NCI-H2196 treated with DMSO at 0.1 percent for 48 hours (cell line): ENCODE measurements around the gene RHO.
"Not testable (repeated sequence)": the region's sequence is repeated elsewhere in the genome, so short reads cannot be mapped to it uniquely, and the experiment has no call there.

ENCODE experiments used
- DNase-seq: peaks from one replicate; lab custom pipeline; 2025; ENCODE audit not compliant: unreplicated experiment; lab: John Stamatoyannopoulos, UW

Gene RHO

DNA sequence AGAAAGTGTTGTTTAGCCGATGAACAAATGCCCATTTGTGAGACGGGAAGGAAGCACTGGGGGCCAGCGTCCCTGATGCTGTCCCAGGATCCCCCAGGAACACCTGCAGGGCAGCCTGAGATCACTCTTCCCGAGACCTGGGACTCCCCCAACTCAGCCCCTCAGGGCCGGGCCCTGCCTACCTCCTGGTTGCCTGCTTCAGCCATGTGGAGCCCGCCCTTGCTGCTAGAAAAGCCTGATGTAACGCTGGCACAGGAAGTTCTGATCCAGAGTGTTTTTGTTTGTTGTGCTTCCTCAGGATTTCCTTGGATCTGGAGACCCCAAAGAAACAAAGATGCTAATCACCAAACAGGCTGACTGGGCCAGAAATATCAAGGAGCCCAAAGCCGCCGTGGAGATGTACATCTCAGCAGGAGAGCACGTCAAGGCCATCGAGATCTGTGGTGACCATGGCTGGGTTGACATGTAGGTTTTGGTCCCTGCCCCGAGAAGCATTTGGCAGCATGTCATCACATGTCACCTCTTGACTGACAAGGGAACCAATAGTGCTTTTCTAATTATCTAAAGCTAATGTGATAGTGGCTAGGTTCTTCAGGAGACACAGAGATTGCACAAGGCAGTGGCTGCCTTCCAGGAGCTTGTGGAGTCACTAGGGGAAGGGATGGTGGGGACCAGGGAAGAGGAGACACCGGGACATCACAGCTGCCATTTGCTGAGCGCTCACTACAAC lies 28.7 kb upstream of the RHO start:
- not testable (repeated sequence) for DNase-seq

DNA sequence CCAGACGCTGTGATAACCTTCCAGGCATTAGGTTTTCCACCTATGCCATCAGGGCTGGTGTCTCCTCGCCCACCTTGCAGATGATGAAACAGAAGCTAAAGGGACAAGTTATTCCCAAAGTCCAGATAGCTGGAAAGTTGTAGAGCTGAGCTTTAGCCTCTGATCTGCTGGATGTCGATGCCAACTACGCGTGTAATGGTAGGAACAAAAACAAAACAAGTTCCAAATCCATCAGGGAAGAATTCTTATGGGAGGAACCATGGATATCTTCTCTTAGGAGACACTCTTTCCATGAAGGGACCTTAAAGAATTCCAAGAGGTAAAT lies 28.1 kb upstream of the RHO start:
- DNase-seq, result no peak

DNA sequence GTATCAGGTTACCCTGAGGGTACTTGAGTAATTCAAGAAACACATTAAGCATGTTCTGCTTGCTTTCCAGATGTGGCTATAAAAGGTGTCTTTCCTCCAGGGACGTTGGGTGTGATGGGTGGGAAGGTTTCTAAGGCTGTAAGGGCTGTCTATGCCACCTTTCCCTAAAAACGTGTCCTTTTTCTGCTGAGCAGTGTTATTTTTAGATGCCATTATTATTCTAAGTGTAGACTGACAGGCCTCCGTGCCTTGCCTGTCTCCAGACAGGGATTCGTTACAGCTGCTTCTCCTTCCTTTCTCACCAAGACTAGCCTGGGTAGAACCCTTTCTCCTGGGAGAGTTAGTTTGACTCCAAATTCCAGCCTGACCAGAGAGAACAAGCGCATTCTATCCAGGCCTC lies 26.8 kb upstream of the RHO start:
- DNase-seq, result no peak

DNA sequence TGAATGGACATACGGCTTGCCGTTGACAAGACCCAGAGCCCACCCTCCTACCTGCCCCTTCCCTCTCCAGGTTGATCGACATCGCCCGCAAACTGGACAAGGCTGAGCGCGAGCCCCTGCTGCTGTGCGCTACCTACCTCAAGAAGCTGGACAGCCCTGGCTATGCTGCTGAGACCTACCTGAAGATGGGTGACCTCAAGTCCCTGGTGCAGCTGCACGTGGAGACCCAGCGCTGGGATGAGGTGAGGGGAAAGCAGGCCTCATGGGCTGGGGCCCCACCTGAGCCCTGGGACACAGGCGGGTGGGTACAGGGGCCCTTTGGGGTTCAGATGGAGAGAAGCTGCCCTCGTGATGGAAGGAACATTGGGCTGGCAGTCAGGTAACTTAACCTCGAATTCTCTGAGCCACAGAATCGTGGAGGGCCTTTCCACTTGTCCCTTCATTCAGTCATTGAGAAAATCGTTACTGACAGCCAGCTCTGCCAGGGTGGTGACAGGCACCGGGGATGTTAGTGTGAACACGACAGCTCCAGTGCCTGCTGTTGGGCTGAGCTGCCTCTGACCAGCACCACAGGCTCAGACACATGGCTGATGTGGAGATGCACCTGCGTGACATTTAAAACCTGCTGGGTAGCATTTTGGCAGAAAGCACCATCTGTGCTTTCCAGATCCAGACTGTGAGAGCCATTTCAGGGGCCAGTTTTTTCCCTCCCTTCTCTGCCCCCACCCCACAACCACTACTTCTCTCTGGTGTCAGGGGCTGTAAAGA lies 25.6 kb upstream of the RHO start:
- peak; percentile 45 for DNase-seq

DNA sequence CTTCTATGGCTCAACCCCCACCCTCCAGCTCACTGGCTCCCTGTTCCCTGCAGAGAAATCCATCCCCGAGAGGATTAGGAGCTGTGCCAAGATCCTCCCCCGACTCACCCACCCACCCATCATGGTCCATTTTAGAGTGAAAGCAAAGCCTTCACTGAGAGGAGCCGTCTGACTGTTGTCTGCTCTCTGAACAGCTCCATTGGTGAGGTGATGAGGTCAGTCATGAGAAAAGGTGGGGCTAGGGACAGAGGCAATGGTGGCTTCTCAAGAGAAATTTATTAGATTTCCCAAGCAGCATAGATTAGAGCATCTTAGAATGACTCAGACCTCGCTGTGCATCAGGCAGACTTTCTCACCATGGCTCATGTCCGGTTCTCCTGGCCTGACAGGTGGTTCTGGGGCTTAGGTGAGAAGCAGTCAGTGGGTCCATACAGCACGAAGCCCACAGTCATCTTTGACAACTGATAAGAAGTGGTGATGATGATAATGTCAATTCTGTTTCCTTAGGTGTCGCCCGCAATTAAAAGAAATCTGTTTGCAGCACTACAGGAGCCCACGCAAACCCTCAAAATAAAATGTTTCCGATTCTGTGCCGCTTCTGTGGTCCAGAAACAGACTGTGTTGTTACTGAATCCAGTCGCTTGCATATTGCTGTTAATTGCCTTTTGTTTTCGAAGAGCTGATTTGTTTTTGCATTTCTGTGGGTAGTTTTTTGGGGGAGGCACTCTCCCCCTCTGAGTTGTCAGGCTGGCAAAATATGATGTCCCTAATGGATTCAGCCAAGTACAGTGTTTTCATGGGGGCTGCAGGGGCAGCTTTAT lies 24.8 kb upstream of the RHO start:
- peak; percentile 45 for DNase-seq

DNA sequence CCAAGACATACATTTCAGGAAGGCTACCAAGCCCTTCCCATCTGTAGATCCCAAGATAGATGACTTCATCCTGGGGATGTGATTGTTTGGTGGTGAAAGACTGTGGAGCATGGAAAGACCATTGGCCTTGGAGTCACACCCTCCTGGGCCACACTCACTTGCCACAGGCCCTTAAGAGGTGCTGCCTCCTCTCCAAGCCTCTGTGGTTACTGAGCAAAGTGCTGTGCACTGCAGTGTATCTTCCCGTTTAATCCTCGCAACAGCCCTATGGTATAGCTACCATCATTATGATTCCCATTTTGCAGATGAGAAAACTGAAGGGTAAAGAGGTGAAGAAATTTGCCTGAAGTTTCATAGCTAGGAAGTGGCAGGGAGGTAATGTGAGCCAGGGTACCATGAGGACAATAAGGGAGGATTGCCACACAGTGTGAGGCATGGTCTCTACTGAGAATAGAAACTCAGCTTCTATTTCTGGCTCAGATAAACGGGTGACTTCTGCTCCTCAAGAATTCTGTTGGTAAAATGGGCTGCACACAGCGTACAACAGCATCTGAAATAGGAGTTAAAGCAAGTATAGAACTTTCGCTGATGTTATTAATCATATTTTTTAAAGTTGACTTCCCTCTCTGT lies 23.9 kb upstream of the RHO start:
- DNase-seq, result no peak

DNA sequence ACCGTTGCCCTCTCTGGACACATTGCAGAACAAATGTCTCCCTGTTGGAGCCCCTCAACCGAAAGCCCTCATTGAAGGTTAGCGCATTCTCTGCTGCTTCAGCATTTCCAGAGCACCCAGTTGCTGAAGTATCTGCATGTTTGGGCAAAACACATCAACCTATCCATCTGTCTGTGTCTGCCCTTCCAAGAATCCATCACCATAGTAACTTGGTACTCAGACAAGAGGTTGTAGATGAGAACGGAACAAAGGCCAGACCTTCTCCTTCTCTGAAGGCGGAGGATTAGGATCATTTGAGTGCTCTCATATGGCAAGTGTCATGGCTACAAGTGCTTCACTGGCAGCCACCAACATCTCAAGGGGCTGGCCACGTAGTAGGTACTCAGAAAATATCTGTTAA lies 23.1 kb upstream of the RHO start:
- peak; percentile 20 for DNase-seq

DNA sequence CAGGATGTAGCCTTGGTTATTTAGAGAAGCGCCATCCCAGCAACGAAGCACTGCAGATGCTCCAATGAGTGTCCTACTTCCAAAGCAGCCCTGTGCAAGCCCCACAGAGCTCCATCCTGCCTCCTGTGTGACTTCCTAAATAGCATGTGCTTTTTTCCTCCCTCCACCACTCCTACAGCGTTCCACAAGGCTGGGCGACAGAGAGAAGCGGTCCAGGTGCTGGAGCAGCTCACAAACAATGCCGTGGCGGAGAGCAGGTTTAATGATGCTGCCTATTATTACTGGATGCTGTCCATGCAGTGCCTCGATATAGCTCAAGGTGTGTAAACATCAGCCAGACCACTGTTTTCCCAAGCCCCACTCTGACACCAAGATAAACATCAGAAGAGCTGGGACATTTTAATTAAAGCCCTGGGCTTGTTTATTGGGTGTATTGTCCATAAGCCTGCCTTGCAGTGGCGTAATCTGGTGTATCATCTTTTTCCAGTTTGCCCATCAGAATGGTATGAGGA lies 22.2 kb upstream of the RHO start:
- DNase-seq, result peak; percentile 75

DNA sequence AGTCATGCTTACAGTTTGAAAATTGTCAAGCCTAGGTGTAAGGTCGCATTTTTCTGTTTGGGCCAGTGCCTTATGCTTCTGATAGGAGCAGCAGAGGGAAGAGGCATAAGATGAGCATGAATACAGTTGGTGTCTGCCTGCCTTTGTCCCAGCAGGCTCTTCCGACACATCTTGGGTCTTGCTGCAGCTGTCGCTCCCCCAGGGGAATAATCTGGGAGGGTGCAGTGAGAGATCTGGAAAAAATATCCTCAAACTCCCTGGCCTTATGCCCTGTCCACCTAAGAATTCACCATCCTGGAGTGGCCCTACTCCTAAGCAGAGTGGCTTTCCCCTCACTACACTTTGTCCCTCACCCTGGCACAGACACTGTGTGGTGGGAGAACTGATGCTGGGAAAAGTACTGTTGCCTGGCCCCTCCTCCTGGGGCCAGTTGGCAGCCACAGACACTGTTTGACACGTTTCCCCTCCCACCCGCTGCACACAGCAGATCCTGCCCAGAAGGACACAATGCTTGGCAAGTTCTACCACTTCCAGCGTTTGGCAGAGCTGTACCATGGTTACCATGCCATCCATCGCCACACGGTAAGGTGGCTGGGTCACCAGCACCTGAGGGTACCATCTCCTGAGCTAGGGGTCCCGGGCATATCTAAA lies 21.1 kb upstream of the RHO start:
- DNase-seq, result no peak

DNA sequence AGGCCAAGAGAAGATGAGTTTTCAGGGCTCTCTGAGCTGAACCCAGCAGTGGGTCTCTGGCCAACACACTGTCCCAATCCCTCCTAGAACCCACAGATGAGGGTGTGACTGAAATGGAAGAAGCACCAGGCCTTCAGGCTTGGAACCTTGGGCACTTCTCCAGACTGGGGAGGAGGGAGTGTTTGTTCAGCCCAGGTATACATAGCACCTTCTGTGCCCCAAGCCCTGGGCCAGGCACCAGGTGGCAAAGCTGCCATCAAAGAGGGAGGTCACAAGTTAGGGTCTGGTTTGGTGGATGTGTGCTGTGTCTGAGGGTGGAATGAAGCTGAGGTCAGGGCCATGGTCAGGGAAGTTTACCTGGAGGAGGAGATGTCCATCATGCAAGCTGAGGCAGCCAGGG lies 15.8 kb upstream of the RHO start:
- DNase-seq, result no peak

DNA sequence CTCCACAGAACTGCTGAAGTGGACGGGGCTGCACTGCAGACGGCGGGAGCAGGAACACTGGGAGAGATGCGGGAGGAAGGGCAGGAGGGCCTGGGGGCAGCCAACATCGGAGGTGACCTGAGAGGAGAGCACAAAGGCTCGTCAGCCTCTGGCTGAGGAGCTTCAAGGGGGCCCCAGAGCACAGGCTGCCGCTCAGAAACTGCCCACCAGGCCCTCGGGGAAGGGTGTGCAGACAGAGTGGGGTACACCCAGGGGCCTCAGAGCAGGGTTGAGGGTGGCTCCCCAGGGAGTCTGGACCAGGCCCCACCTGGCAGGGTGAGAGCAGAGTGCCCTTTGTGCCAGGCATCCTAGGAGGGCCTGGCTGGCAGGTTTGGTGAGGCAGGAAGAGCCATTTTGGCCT lies 14.7 kb upstream of the RHO start:
- DNase-seq, result no peak

DNA sequence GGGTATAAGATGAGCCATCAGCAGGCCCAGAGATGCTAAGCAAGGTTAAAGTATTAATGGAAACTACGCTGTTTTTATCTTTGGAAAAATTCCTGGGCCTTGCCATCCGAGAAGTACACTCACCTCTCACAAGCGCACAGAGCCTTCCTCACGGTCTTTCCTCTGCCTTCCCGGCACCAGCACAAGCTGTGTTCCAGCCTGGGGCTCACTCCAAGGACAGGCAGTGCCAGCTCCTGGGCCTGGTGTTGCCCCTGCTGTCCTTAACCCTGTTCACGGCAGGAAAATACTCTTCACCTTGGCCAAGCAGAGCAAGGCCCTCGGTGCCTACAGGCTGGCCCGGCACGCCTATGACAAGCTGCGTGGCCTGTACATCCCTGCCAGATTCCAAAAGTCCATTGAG lies 14.3 kb upstream of the RHO start:
- no peak for DNase-seq

DNA sequence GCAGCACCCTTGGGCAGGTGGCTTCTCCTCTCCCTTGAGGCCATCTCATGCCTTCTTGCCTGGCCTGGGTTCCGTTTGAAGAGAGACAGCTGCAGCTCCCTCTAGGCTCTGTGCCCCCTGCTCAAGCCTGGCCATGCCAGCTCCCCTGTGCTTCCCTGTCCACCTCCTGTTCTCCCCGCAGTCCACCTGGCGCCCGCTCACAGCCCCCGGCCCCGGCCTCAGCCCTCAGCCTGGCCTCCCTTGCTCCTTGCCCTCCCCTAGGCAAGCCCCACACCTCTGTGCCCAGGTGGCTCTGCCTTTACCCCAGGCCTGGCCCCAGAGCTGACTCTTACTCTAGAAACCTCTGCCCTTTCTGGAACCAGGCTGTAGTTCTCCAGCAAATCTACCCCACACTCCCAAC lies 13.9 kb upstream of the RHO start:
- DNase-seq, result no peak

DNA sequence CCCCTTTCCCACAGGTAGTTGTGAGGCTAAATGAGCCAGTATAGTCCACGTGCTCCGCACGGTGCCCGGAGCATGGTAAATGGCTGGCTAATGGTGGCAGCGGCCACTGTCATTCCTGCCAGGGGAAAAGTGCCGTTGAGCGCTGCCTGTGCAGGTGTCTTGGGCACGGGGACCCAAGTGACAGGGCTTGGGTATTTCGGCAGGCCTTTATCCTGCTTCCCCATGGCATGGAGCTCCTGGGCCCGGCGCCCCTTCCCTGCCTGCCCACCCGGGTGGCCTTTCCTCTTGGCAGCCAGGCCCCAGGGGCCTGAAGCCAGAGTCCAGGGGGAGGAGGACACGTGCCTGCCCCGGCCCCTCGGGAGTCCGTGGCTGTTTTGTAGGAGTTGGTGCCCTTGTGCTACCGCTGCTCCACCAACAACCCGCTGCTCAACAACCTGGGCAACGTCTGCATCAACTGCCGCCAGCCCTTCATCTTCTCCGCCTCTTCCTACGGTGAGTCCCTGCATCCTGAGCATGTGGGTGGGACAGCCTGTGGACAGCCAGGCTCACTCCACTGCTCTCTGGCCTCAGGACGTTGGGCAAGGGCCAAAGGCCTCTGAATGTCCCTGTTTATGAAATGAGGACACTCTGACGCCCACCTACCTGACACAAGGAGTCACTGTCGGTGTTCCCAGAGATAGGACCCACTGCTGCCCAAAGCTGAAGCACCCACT lies 13.2 kb upstream of the RHO start:
- DNase-seq, result not testable (repeated sequence)

DNA sequence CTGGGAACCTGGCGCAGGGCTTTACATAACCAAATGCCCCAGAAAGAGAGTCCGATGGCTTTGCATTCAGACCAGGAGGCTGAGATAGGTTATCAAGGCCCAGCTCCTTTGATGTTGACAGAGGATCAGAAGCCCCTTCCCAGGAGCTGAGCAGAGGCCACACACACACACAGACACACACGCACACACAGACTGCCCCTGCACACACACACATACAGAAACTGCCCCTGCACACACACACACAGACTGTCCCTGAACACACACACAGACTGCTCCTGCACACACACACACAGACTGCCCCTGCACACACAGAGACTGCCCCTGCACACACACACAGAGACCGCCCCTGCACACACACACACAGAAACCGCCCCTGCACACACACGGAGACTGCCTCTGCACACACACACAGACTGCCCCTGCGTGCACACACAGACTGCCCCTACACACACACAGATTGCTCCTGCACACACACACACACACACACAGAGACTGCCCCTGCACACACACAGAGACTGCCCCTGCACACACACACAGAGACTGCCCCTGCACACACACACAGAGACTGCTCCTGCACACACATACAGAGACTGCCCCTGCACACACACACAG lies 12.5 kb upstream of the RHO start:
- DNase-seq, result not testable (repeated sequence)

DNA sequence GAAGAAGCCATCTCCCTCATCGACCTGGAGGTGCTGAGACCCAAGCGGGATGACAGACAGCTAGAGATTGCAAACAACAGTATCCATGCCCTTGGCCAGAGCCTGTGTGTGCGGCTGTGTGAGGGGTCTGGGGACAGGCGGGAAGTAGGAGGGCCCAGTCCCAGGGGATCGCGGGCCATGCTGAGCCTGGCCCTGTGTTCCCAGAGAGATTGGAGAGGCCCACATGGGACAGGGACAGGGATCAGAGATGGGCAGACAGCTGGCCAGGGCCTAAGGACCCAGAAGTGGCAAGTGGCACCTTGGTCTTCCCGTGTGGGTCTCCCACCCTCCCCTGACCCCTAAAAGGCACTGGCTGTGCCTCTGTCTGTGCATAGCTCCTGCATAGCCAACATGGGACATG lies 10.9 kb upstream of the RHO start:
- no peak for DNase-seq

DNA sequence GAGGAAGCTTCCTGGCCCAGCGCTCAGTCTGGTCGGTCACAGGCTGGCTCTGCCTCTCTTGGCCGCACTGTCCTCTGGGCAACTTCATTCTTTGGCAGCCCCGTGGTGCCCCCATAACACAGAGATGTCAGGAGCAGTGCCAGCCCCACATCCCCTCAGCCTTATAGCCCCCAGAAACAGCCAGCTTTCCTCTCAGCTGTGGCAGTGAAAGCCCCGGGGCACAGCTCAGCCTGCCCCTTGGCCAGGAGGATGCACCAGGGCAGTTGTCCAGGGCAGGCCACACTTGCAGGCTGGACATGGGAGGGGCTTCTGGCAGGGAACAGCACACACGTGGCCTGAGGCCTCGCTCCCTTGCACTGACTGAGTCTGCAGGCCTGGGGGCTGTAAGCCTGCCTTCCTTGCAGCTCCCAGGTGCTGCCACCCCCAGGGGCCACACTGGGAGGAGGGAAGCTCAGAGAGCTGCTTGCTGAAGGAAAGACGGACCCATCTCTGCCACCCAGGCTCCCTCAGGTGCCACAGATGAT lies 10.3 kb upstream of the RHO start:
- no peak for DNase-seq

DNA sequence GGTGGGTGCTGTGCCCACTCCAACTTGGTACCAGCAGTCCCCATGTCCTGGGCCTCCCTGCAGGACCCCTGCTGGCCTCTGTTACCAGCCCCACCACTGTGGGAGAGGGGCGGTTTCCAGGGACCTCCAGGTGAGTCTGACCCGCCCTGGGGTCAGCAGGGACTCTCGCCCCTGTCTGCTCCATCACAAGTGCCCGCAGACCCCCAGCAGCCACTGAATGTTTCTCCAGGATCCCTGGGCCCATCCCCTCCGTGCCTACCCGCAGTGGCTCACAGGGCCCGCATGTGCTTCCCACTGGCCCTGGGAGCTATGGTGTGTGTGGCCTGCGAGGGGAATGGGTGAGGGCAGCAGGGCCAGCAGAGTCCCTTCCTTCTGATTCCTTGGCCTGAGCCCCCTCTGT lies 9.9 kb upstream of the RHO start:
- no peak for DNase-seq

DNA sequence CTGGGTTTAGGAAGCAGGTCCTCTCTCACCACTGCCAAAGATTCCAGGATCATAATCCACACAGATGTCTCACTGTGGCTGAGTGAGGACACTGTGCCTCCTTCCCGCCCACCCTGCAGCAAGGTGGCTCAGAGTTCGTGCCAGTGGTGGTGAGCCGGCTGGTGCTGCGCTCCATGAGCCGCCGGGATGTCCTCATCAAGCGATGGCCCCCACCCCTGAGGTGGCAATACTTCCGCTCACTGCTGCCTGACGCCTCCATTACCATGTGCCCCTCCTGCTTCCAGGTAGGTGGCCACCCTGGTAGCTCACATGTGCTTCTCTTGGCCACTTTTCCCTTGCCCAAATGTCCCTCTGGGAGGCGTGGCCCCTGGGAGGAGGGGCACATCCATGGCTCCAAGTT lies 9.0 kb upstream of the RHO start:
- DNase-seq, result no peak
